GM21526 (cell line): ENCODE results near the gene MEGF11.
"Not testable (repeated sequence)": the region's sequence is repeated elsewhere in the genome, so short reads cannot be mapped to it uniquely, and the experiment has no call there.

Experiments used
- ATAC-seq: cut with Tn5 transposase; IDR thresholded peaks from one replicate; pipeline ENCODE4 v1.9.1; 2021; ENCODE audit warnings: moderate library complexity; ENCODE audit not compliant: unreplicated experiment, low FRiP score

MEGF11 gene

GRCh38 chr15:65991721-65992483 lies 261.6 kb downstream of the MEGF11 start:
- no peak for ATAC-seq

GRCh38 chr15:65990298-65990981 lies 263.1 kb downstream of the MEGF11 start:
- no peak for ATAC-seq

GRCh38 chr15:65987100-65987499 lies 266.4 kb downstream of the MEGF11 start:
- ATAC-seq = no peak

GRCh38 chr15:65986416-65986815 lies 267.1 kb downstream of the MEGF11 start:
- no peak for ATAC-seq

- ATAC-seq = no peak
Measured at GRCh38 chr15:65985387-65985786, 268.2 kb downstream of the MEGF11 start.

- no peak for ATAC-seq
Measured at GRCh38 chr15:65982627-65983322, 270.8 kb downstream of the MEGF11 start.

- ATAC-seq = no peak
Measured at GRCh38 chr15:65981837-65982626, 271.5 kb downstream of the MEGF11 start.

GRCh38 chr15:65980824-65981456 lies 272.6 kb downstream of the MEGF11 start:
- no peak for ATAC-seq

- no peak for ATAC-seq
Measured at GRCh38 chr15:65979837-65980236, 273.7 kb downstream of the MEGF11 start.

GRCh38 chr15:65979316-65979715 lies 274.2 kb downstream of the MEGF11 start:
- ATAC-seq = no peak

GRCh38 chr15:65978110-65978509 lies 275.4 kb downstream of the MEGF11 start:
- ATAC-seq = no peak

- not testable (repeated sequence) for ATAC-seq
Measured at GRCh38 chr15:65976196-65976595, 277.4 kb downstream of the MEGF11 start.

- ATAC-seq = no peak
Measured at GRCh38 chr15:65971741-65971995, 281.9 kb downstream of the MEGF11 start.

GRCh38 chr15:65970937-65971740 lies 282.4 kb downstream of the MEGF11 start:
- ATAC-seq = no peak

- no peak for ATAC-seq
Measured at GRCh38 chr15:65969865-65970816, 283.4 kb downstream of the MEGF11 start.

GRCh38 chr15:65968511-65968910 lies 285.0 kb downstream of the MEGF11 start:
- no peak for ATAC-seq

GRCh38 chr15:65964792-65965433 lies 288.6 kb downstream of the MEGF11 start:
- no peak for ATAC-seq

GRCh38 chr15:65963911-65964482 lies 289.6 kb downstream of the MEGF11 start:
- no peak for ATAC-seq
